ENCODE measurements around the gene SH3PXD2B. TPM values are rescaled to one million over a fixed set of nuclear protein-coding genes. Genes with fewer than 3 reads are reported as not detected.
A peak's percentile ranks its signal among the peaks of the same experiment; 100 is the strongest.

The SH3PXD2B gene
- total and polyA plus RNA-seq, 2 of the 4 experiments (the other 2 are of a cell fraction), result 8.2 to 14.4 TPM

- in situ Hi-C loops (cut with MboI; ENCODE audit: low sequenced_read_pairs) (no loop called here), intact Hi-C loops (cut with micrococcal nuclease) (no loop called here), dilution Hi-C loops (cut with HindIII; ENCODE audit: low sequenced_read_pairs, unreplicated experiment) (no loop called here)
- H4K8ac ChIP-seq (ENCODE audit: low read depth in 2 of 2, low read length in 2 of 2), result no peak overlapping the region
- no peak overlapping the region for H2BK15ac ChIP-seq (ENCODE audit: low read depth, low read length)
- no peaks in the 10 kb centered on the region for H3K9me3 ChIP-seq (ENCODE audit: control insufficient read depth, insufficient read depth, low read length)
- H3K9ac ChIP-seq (ENCODE audit: low read depth, low read length), result no peak overlapping the region
- peaks cover 26% of the 10 kb centered on the region; the same call in 1 of the 2 replicates for H3K36me3 ChIP-seq (ENCODE audit: control insufficient read depth, insufficient read depth, low read length)
- no peak overlapping the region for H2BK120ac ChIP-seq (ENCODE audit: low read depth, low read length)
- no peak overlapping the region for H2BK20ac ChIP-seq (ENCODE audit: low read depth, low read length)
- peak overlapping the region; percentile 7; the same call in 1 of the 2 replicates for H4K5ac ChIP-seq (ENCODE audit: low read depth, low read length)
- H4K20me1 ChIP-seq (ENCODE audit: insufficient read depth, low read length), result peaks cover 54% of the 10 kb centered on the region
- WGBS, 2 experiments (ENCODE audit: extremely low coverage in 2 of 2, insufficient read length in 1 of 2), result no CpG with 5 or more reads among the region's 7 CpGs
- no peak overlapping the region for H3K14ac ChIP-seq (replicated peaks; ENCODE audit: low read depth, low read length)
- no peaks in the 10 kb centered on the region for H3K27me3 ChIP-seq (ENCODE audit: control insufficient read depth, insufficient read depth, low read length)
- no peak overlapping the region for H3K23ac ChIP-seq (ENCODE audit: low read depth, low read length)
- CTCF ChIA-PET, result interaction anchor here (2.3 kb wide), 1 partner anchor 31 kb away, joined by 6 read pairs; no protein-coding TSS in a partner anchor
- peaks cover 33% of the 10 kb centered on the region for H3K4me1 ChIP-seq (ENCODE audit: control insufficient read depth, insufficient read depth, low read length)
- peaks cover 30% of the 10 kb centered on the region for H3K9me1 ChIP-seq (ENCODE audit: insufficient read depth, low read length)
- no peak overlapping the region for H3K4me2 ChIP-seq (ENCODE audit: low read depth, low read length)
- peak overlapping the region; percentile 8; the same call in 1 of the 2 replicates for H3K4ac ChIP-seq (ENCODE audit: low read depth, low read length)
- no peak for TF ChIP-seq RAD21 (IDR thresholded peaks at IDR 0.05; ENCODE audit: low read length)
- TF ChIP-seq POLR2A (IDR thresholded peaks at IDR 0.05; ENCODE audit: low read depth, low read length), result no peak
- no peak for TF ChIP-seq BHLHE40 (IDR thresholded peaks at IDR 0.05; ENCODE audit: low read depth, low read length)
- no peak for TF ChIP-seq CTCF (conservative IDR thresholded peaks at IDR 0.05; ENCODE audit: low read depth, low read length)
- no peak for TF ChIP-seq ELK1 (IDR thresholded peaks at IDR 0.05; ENCODE audit: borderline replicate concordance, low read depth, low read length)
- no peak for TF ChIP-seq FOS (IDR thresholded peaks at IDR 0.05; ENCODE audit: low read depth, low read length)
- no peak for TF ChIP-seq MAFK (IDR thresholded peaks at IDR 0.05; ENCODE audit: low read depth, low read length)
- TF ChIP-seq RCOR1 (IDR thresholded peaks at IDR 0.05; ENCODE audit: insufficient replicate concordance, low read length), result no peak
- no peak for TF ChIP-seq MXI1 (IDR thresholded peaks at IDR 0.05; ENCODE audit: borderline replicate concordance, low read depth, low read length)
- TF ChIP-seq CHD1 (IDR thresholded peaks at IDR 0.05; ENCODE audit: low read depth, low read length), result no peak
- TF ChIP-seq MAZ (IDR thresholded peaks at IDR 0.05; ENCODE audit: borderline replicate concordance, low read depth, low read length), result no peak
- TF ChIP-seq NFE2L2 (IDR thresholded peaks at IDR 0.05; ENCODE audit: low read depth, low read length), result no peak
- no peak for TF ChIP-seq SMC3 (IDR thresholded peaks at IDR 0.05; ENCODE audit: low read depth, low read length)
- TF ChIP-seq RFX5 (IDR thresholded peaks at IDR 0.05; ENCODE audit: low read depth, low read length), result no peak
- no peak for TF ChIP-seq CEBPB (IDR thresholded peaks at IDR 0.05; ENCODE audit: low read depth, low read length)
- no peak for TF ChIP-seq USF2 (IDR thresholded peaks at IDR 0.05; ENCODE audit: low read depth, low read length)
- BruUV-seq (replicated peaks), result no TSS peak
- ATAC-seq (ENCODE audit: low read depth), result no peak
- peak overlapping the region; percentile 35; the same call in 1 of the 2 replicates for H2AK5ac ChIP-seq (ENCODE audit: low read depth, low read length)
- DNase-seq, result no peak
- peak overlapping the region; percentile 43; the same call in 1 of the 2 replicates for H3K27ac ChIP-seq (ENCODE audit: insufficient read depth, low read length)
- H2AFZ ChIP-seq (replicated peaks; ENCODE audit: low read length, poor library complexity), result no peak overlapping the region
- H3K18ac ChIP-seq (ENCODE audit: low read depth, low read length), result no peak overlapping the region
- no peak overlapping the region for H2BK5ac ChIP-seq (ENCODE audit: low read depth, low read length, poor library complexity, severe bottlenecking)
- no peak overlapping the region for H4K91ac ChIP-seq (ENCODE audit: insufficient read depth, low read depth, low read length)
- no peak overlapping the region for H3K56ac ChIP-seq (ENCODE audit: extremely low read depth, insufficient read depth, low read length)
- POLR2A ChIA-PET (ENCODE audit: unreplicated experiment), result no interaction called here
- H3K79me1 ChIP-seq (ENCODE audit: low read depth in 1 of 2, low read length in 2 of 2), result peaks cover 22 to 76% of the 10 kb centered on the region in 2 experiments
- H2AK9ac ChIP-seq (replicated peaks; ENCODE audit: low read depth, low read length, poor library complexity), result peak overlapping the region; percentile 49
- no peak overlapping the region for H3K4me3 ChIP-seq (ENCODE audit: insufficient read depth, low read depth, low read length)
Measured at GRCh38 chr5:172421020-172421419, 33.3 kb downstream of the SH3PXD2B start.

Measured in IMR-90 (cell line).